ENCODE measurements around the gene DAO.

The DAO gene

GRCh38 chr12:108930756-108931155, 50.9 kb downstream of the DAO start:
- H4K5ac ChIP-seq (ENCODE audit: low read length), result no peak overlapping the region
- no peak overlapping the region for H3K23ac ChIP-seq (ENCODE audit: low read length)
- H3K79me2 ChIP-seq (ENCODE audit: control insufficient read depth, insufficient read depth, low read length), result no peaks in the 10 kb centered on the region
- H2BK15ac ChIP-seq (replicated peaks; ENCODE audit: low read depth), result no peak overlapping the region
- no peak overlapping the region for H2BK5ac ChIP-seq (ENCODE audit: low read length)
- no peaks in the 10 kb centered on the region for H3K4me1 ChIP-seq (ENCODE audit: control insufficient read depth, low read depth, low read length)
- no peak overlapping the region for H3K18ac ChIP-seq (ENCODE audit: low read length)
- no peak overlapping the region for H4K8ac ChIP-seq (ENCODE audit: low read depth, low read length)
- no peak overlapping the region for H2BK120ac ChIP-seq (ENCODE audit: low read depth, low read length)
- no peak overlapping the region for H3K27ac ChIP-seq (ENCODE audit: low read depth, low read length)
- DNase-seq, result no peak
- H3K9ac ChIP-seq (ENCODE audit: low read length), result no peak overlapping the region
- no peaks in the 10 kb centered on the region for H3K36me3 ChIP-seq (ENCODE audit: control insufficient read depth, insufficient read depth, low read length)
- H3K79me1 ChIP-seq (ENCODE audit: low read length), result no peaks in the 10 kb centered on the region
- no peak overlapping the region for H2AK5ac ChIP-seq (ENCODE audit: low read length)
- WGBS (ENCODE audit: extremely low coverage, insufficient coverage, low lambda C conversion rate), result no CpG with 5 or more reads among the region's 3 CpGs
- no peak overlapping the region for H3K4ac ChIP-seq (ENCODE audit: low read depth, low read length)
- H3K4me2 ChIP-seq (ENCODE audit: low read length), result no peak overlapping the region
- H3K4me3 ChIP-seq (ENCODE audit: low read length), result no peak overlapping the region
- no peaks in the 10 kb centered on the region for H3K27me3 ChIP-seq (ENCODE audit: insufficient read depth, low read length, poor library complexity)
- no peak overlapping the region for H3K56ac ChIP-seq (ENCODE audit: low read length)

DNA sequence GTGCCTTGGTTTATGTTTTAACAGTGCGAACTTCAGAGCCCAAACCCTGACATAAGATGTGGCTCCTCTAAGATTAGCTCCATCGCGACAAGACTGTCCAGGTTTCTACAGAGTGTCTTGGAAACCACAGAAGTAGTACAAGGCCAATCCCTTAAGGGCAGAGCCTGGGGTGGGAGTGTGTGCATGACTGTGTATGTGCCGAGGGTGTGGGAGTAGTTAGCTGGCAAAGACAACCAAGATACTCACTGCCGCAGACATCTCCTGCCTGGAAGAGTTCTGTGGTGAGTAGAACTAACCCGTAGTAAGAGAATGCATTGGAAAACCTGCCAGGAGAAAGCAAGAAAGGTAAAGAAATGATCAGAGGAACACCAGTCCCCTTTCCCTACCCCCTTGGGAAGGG, 54.1 kb downstream of the DAO start:
- no peak overlapping the region for H2AK5ac ChIP-seq (ENCODE audit: low read length)
- no peaks in the 10 kb centered on the region for H3K79me1 ChIP-seq (ENCODE audit: low read length)
- no peak overlapping the region for H2BK120ac ChIP-seq (ENCODE audit: low read depth, low read length)
- H3K9ac ChIP-seq (ENCODE audit: low read length), result no peak overlapping the region
- H4K5ac ChIP-seq (ENCODE audit: low read length), result no peak overlapping the region
- WGBS (ENCODE audit: extremely low coverage, insufficient coverage, low lambda C conversion rate), result no CpG with 5 or more reads among the region's 6 CpGs
- no peak overlapping the region for H4K8ac ChIP-seq (ENCODE audit: low read depth, low read length)
- H3K4me2 ChIP-seq (ENCODE audit: low read length), result no peak overlapping the region
- DNase-seq, result no peak
- no peak overlapping the region for H3K4me3 ChIP-seq (ENCODE audit: low read length)
- H3K27me3 ChIP-seq (ENCODE audit: insufficient read depth, low read length, poor library complexity), result no peaks in the 10 kb centered on the region
- H3K56ac ChIP-seq (ENCODE audit: low read length), result no peak overlapping the region
- no peak overlapping the region for H3K23ac ChIP-seq (ENCODE audit: low read length)
- no peaks in the 10 kb centered on the region for H3K36me3 ChIP-seq (ENCODE audit: control insufficient read depth, insufficient read depth, low read length)
- no peaks in the 10 kb centered on the region for H3K79me2 ChIP-seq (ENCODE audit: control insufficient read depth, insufficient read depth, low read length)
- no peak overlapping the region for H2BK15ac ChIP-seq (replicated peaks; ENCODE audit: low read depth)
- H3K4ac ChIP-seq (ENCODE audit: low read depth, low read length), result no peak overlapping the region
- H3K27ac ChIP-seq (ENCODE audit: low read depth, low read length), result no peak overlapping the region
- no peaks in the 10 kb centered on the region for H3K4me1 ChIP-seq (ENCODE audit: control insufficient read depth, low read depth, low read length)
- H2BK5ac ChIP-seq (ENCODE audit: low read length), result no peak overlapping the region
- H3K18ac ChIP-seq (ENCODE audit: low read length), result no peak overlapping the region

DNA sequence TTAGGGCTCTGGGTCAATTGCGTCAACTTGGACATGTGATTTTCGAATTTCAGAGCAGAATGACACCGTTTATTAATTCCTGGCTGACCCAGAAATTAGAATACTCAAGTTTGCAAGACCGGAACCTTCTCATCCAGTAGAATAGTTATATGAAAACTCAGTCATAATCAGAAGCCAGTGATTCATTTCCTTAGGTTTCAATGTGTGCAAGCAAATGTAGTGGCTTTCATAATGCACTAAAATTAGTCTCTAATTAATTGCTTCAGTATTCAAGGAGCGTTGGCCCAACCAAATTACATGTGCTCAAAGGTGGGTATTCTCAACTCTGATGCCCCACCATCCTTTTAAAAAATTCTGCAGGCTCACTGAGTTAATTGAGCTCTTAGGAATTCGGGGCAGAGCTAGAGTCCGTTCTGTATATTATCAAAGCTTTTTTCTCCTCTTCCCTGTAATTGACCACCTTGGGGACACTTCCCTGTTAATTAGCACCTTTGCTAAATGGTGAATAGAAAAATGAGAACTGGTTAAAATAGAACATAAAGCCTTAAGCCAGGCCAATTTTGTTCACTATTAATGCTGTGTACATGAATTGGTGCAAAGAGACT, 55.4 kb downstream of the DAO start:
- no peak overlapping the region for H3K18ac ChIP-seq (ENCODE audit: low read length)
- no peak overlapping the region for H3K4me2 ChIP-seq (ENCODE audit: low read length)
- H4K5ac ChIP-seq (ENCODE audit: low read length), result no peak overlapping the region
- no peak overlapping the region for H3K9ac ChIP-seq (ENCODE audit: low read length)
- H3K56ac ChIP-seq (ENCODE audit: low read length), result no peak overlapping the region
- no peaks in the 10 kb centered on the region for H3K79me1 ChIP-seq (ENCODE audit: low read length)
- H3K79me2 ChIP-seq (ENCODE audit: control insufficient read depth, insufficient read depth, low read length), result no peaks in the 10 kb centered on the region
- H4K8ac ChIP-seq (ENCODE audit: low read depth, low read length), result no peak overlapping the region
- H3K4me1 ChIP-seq (ENCODE audit: control insufficient read depth, low read depth, low read length), result no peaks in the 10 kb centered on the region
- no peak overlapping the region for H2AK5ac ChIP-seq (ENCODE audit: low read length)
- H3K4ac ChIP-seq (ENCODE audit: low read depth, low read length), result no peak overlapping the region
- no peak for DNase-seq
- no CpG with 5 or more reads among the region's 7 CpGs for WGBS (ENCODE audit: extremely low coverage, insufficient coverage, low lambda C conversion rate)
- H2BK5ac ChIP-seq (ENCODE audit: low read length), result no peak overlapping the region
- H3K23ac ChIP-seq (ENCODE audit: low read length), result no peak overlapping the region
- no peak overlapping the region for H3K27ac ChIP-seq (ENCODE audit: low read depth, low read length)
- no peaks in the 10 kb centered on the region for H3K36me3 ChIP-seq (ENCODE audit: control insufficient read depth, insufficient read depth, low read length)
- H2BK15ac ChIP-seq (replicated peaks; ENCODE audit: low read depth), result no peak overlapping the region
- no peak overlapping the region for H2BK120ac ChIP-seq (ENCODE audit: low read depth, low read length)
- H3K27me3 ChIP-seq (ENCODE audit: insufficient read depth, low read length, poor library complexity), result no peaks in the 10 kb centered on the region
- H3K4me3 ChIP-seq (ENCODE audit: low read length), result no peak overlapping the region

DNA sequence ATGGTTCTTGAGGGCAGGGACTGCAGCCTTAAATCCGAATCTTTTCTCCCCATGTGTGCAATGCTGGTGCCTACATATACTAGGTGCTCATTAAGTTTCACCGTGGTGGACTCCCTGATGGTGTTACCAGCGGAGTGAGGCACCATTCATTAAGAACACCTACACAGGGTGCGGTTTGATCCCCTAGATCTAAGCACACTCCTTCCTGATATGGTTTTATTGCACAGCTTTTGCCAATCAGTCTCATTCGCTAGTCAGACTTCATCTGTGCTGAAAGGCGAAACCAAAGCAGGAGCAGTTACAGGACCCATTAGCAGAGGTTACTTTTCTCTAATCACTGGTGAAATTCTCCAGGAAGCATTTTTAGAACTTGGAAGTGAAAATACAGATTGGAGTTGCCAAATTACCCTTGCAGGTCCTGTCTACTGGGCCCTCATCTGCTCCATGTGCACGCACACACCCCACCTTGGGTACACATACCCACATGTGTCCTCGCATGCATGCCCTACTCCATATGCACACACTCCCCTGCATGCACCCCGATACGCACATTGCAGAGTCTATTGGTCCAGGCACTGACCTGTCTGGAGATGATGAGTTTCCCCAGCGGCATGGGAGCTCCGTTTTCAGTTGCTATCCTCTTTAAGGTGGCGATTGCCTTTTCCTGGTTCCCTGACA, 58.5 kb downstream of the DAO start:
- no peak overlapping the region for H2BK15ac ChIP-seq (replicated peaks; ENCODE audit: low read depth)
- H3K4ac ChIP-seq (ENCODE audit: low read depth, low read length), result no peak overlapping the region
- no peaks in the 10 kb centered on the region for H3K4me1 ChIP-seq (ENCODE audit: control insufficient read depth, low read depth, low read length)
- no CpG with 5 or more reads among the region's 13 CpGs for WGBS (ENCODE audit: extremely low coverage, insufficient coverage, low lambda C conversion rate)
- no peak overlapping the region for H3K56ac ChIP-seq (ENCODE audit: low read length)
- no peak for DNase-seq
- no peak overlapping the region for H3K9ac ChIP-seq (ENCODE audit: low read length)
- H3K4me2 ChIP-seq (ENCODE audit: low read length), result no peak overlapping the region
- H4K8ac ChIP-seq (ENCODE audit: low read depth, low read length), result no peak overlapping the region
- H3K79me2 ChIP-seq (ENCODE audit: control insufficient read depth, insufficient read depth, low read length), result no peaks in the 10 kb centered on the region
- H3K23ac ChIP-seq (ENCODE audit: low read length), result no peak overlapping the region
- H3K4me3 ChIP-seq (ENCODE audit: low read length), result no peak overlapping the region
- no peak overlapping the region for H4K5ac ChIP-seq (ENCODE audit: low read length)
- H2BK5ac ChIP-seq (ENCODE audit: low read length), result no peak overlapping the region
- no peaks in the 10 kb centered on the region for H3K36me3 ChIP-seq (ENCODE audit: control insufficient read depth, insufficient read depth, low read length)
- no peak overlapping the region for H3K18ac ChIP-seq (ENCODE audit: low read length)
- H2AK5ac ChIP-seq (ENCODE audit: low read length), result no peak overlapping the region
- no peak overlapping the region for H3K27ac ChIP-seq (ENCODE audit: low read depth, low read length)
- no peaks in the 10 kb centered on the region for H3K79me1 ChIP-seq (ENCODE audit: low read length)
- no peaks in the 10 kb centered on the region for H3K27me3 ChIP-seq (ENCODE audit: insufficient read depth, low read length, poor library complexity)
- no peak overlapping the region for H2BK120ac ChIP-seq (ENCODE audit: low read depth, low read length)

- Histone ChIP-seq H3K4me1 (ENCODE audit: control insufficient read depth, low read depth, low read length) (no peaks in the 10 kb centered on the region), H2BK120ac (ENCODE audit: low read depth, low read length) (no peak overlapping the region), H4K8ac (ENCODE audit: low read depth, low read length) (no peak overlapping the region), H2BK15ac (replicated peaks; ENCODE audit: low read depth) (no peak overlapping the region), H4K5ac (ENCODE audit: low read length) (no peak overlapping the region), H3K36me3 (ENCODE audit: control insufficient read depth, insufficient read depth, low read length) (no peaks in the 10 kb centered on the region), H3K4ac (ENCODE audit: low read depth, low read length) (no peak overlapping the region), H3K56ac (ENCODE audit: low read length) (no peak overlapping the region), H3K27me3 (ENCODE audit: insufficient read depth, low read length, poor library complexity) (no peaks in the 10 kb centered on the region), H2AK5ac (ENCODE audit: low read length) (no peak overlapping the region), H3K4me3 (ENCODE audit: low read length) (no peak overlapping the region), H3K9ac (ENCODE audit: low read length) (no peak overlapping the region), H3K79me2 (ENCODE audit: control insufficient read depth, insufficient read depth, low read length) (no peaks in the 10 kb centered on the region), H3K23ac (ENCODE audit: low read length) (no peak overlapping the region), H3K27ac (ENCODE audit: low read depth, low read length) (no peak overlapping the region), H3K4me2 (ENCODE audit: low read length) (no peak overlapping the region), H3K18ac (ENCODE audit: low read length) (no peak overlapping the region), H2BK5ac (ENCODE audit: low read length) (no peak overlapping the region), H3K79me1 (ENCODE audit: low read length) (no peaks in the 10 kb centered on the region)
- peak; percentile 73 for DNase-seq
- no CpG with 5 or more reads among the region's 1 CpG for WGBS (ENCODE audit: extremely low coverage, insufficient coverage, low lambda C conversion rate)
These were observed 59.7 kb downstream of the DAO start for GRCh38 chr12:108939594-108939993.

DNA sequence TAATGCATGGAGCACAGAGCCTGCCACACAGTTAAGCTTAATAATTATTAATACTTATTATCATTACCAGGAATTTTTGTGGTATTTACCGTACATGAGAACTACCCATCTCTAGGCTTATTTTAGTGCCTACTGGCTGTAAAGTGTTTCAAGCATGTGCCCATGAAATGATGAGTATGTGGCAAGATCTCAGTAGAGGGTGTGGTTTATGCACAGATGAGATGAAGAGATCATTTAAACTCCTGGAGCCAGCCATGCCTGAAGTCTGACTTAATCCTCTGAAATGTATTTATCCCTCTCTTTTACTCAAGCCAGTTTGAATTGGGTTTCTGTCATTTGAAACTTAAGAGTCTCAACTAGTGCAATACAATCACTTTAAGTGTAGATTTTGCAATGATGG, 60.2 kb downstream of the DAO start:
- Histone ChIP-seq H2BK5ac (ENCODE audit: low read length) (no peak overlapping the region), H2AK5ac (ENCODE audit: low read length) (no peak overlapping the region), H4K5ac (ENCODE audit: low read length) (no peak overlapping the region), H3K79me2 (ENCODE audit: control insufficient read depth, insufficient read depth, low read length) (no peaks in the 10 kb centered on the region), H3K18ac (ENCODE audit: low read length) (no peak overlapping the region), H3K27ac (ENCODE audit: low read depth, low read length) (no peak overlapping the region), H3K79me1 (ENCODE audit: low read length) (no peaks in the 10 kb centered on the region), H2BK120ac (ENCODE audit: low read depth, low read length) (no peak overlapping the region), H3K23ac (ENCODE audit: low read length) (no peak overlapping the region), H3K36me3 (ENCODE audit: control insufficient read depth, insufficient read depth, low read length) (no peaks in the 10 kb centered on the region), H2BK15ac (replicated peaks; ENCODE audit: low read depth) (no peak overlapping the region), H3K4ac (ENCODE audit: low read depth, low read length) (no peak overlapping the region), H3K27me3 (ENCODE audit: insufficient read depth, low read length, poor library complexity) (no peaks in the 10 kb centered on the region), H3K4me1 (ENCODE audit: control insufficient read depth, low read depth, low read length) (no peaks in the 10 kb centered on the region), H3K9ac (ENCODE audit: low read length) (no peak overlapping the region), H3K4me3 (ENCODE audit: low read length) (no peak overlapping the region), H4K8ac (ENCODE audit: low read depth, low read length) (no peak overlapping the region), H3K4me2 (ENCODE audit: low read length) (no peak overlapping the region), H3K56ac (ENCODE audit: low read length) (no peak overlapping the region)
- no CpG with 5 or more reads among the region's 1 CpG for WGBS (ENCODE audit: extremely low coverage, insufficient coverage, low lambda C conversion rate)
- DNase-seq, result no peak
